Stimulated activated CD8-positive, alpha-beta memory T cell treated with anti-CD3 and anti-CD28 coated beads, Interleukin-2, amount 100 ng/mL, for 48 hours (primary cell): Measurements from ENCODE around the gene GSE1.

Experiments used
- DNase-seq, 2 donors: peaks; one replicate each; pipeline ENCODE4 v3.0.0-alpha.2; 2020; ENCODE audit warnings: low read depth in 2 of 2

The GSE1 gene

DNA sequence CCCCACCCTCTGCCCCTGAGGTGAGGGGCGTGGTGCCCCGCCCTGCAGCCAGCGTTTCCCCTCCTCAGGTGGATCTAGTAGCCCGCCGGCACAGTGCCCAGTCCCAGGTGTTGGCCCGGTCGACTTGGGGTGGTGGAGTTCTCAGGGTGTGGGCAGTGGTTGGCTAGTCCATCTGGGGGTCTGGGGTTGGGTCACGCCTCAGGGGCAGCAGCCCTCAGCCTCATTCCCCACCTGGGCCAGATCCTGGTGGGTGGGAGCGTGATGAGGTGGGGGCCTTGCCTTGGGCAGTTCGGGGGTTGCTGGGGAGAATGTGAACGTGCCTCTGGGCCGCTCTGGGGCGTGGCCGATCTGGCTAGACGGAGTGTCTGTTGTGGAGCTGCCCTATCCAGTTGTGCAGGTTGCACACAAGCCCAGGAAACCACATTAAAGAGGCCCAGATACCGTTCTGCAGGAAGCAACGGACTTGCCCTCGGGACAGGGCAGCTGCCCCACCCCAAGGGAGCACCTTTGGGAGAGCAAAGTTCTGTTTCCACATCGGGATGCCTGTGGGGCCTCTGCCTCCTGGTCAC is 32.0 kb downstream of the GSE1 start:
- no peak for DNase-seq

DNA sequence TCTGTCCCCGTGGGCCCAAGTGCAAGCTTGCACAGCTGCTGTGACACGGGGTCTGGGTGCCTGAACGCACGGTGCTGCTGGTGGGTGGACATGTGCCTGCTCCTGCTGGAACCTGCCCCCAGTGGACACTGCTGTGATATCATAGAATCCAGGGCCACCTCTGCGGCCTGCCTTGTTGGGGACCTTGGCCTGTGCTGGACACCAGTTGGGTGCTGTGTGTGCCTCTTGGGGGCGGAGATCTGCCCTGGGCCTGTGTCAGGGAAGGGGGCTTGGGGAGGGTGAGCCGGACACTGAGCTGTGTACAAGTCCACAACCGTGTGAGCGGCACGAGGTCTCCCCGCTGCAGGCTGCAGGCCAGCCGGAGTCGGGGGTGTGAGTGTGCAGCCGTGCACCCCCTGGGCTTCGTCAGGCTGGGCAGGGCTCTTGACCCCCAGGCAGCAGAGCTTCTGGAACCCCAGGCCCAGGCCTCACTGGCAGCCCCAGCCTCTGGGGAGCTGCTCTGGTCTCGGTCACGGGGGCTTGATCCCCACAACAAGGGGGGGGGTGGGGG is 33.3 kb downstream of the GSE1 start:
- DNase-seq, result no peak

GRCh38 chr16:85646976-85647375 is 33.9 kb downstream of the GSE1 start:
- DNase-seq, result no peak

GRCh38 chr16:85648070-85648714 is 35.1 kb downstream of the GSE1 start:
- no peak for DNase-seq

GRCh38 chr16:85648805-85649204 is 35.7 kb downstream of the GSE1 start:
- no peak for DNase-seq

DNA sequence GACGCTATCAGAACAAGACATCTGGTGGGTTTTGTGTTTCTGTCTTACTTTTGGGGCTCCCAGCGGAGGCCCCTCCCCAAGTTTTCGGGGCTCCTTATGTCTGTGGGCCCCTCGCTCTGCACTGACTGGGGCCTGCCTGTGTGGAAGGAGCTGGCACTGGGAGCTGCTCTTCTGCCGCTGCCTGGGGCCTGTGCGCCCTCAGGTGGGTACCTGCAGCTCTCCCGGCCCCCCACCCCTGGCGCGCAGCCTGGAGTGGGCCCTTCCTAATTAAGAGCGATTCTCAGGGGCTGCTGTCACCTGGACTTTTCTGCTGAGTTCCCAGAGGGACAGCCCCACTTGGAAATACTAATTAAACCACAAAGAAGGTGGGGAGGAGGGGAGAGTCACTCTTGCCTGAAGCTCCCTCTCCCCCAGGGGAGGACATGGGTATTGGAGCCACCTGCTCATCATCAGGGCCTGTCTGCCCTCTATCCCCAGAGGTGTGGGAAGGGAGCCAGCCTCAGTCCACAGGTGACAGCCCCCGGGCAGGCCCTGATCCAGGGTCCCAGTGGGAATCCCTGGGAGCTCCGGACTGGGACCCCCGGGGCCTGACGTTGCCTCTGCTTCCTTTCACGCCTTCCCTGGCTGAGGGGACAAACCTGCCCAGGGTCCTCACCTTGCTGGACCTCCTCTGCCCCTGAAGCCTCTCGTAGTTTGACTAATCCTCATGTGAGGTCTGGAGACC is 36.5 kb downstream of the GSE1 start:
- no peak for DNase-seq

GRCh38 chr16:85650135-85650843 is 37.2 kb downstream of the GSE1 start:
- no peak for DNase-seq

GRCh38 chr16:85650844-85651628 is 37.9 kb downstream of the GSE1 start:
- DNase-seq, result no peak

DNA sequence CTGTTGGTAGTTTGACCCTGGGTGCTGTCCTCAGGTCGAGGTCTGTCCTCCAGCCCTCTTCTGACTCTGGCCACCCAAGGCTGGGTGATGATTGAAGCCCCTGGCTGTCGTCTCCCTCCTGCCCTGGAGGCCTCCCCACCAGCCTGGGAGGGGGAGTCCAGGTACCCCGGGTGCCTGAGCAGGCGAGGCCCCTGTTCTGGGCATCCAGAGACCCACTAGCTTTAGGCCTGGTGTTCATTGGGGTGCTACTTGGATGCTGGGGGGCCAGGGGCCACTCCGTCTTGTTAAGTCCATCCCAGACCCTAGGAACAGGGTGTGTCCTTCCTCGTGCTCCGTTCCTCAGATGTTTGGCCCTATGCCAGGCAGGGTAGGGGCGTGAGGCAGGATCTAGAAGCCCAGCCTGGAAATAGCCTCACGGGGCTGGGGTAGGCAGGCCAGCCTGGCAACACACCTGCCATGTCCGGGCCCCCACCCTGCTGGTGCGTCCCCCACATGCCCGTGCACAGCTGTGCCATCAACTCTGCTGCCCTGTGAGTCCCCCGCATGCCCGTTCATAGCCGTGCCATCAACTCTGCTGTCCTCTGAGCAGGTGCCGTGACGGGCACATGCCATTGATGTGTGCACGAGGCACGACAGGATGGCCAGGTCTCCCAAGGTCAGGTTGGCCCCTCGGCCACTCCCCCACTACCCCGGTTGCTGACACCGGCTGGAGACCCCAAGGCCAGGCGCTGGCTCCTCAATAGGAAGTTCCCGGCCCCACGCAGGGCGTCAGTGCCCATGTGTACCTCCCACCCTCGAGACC is 38.7 kb downstream of the GSE1 start:
- no peak for DNase-seq

DNA sequence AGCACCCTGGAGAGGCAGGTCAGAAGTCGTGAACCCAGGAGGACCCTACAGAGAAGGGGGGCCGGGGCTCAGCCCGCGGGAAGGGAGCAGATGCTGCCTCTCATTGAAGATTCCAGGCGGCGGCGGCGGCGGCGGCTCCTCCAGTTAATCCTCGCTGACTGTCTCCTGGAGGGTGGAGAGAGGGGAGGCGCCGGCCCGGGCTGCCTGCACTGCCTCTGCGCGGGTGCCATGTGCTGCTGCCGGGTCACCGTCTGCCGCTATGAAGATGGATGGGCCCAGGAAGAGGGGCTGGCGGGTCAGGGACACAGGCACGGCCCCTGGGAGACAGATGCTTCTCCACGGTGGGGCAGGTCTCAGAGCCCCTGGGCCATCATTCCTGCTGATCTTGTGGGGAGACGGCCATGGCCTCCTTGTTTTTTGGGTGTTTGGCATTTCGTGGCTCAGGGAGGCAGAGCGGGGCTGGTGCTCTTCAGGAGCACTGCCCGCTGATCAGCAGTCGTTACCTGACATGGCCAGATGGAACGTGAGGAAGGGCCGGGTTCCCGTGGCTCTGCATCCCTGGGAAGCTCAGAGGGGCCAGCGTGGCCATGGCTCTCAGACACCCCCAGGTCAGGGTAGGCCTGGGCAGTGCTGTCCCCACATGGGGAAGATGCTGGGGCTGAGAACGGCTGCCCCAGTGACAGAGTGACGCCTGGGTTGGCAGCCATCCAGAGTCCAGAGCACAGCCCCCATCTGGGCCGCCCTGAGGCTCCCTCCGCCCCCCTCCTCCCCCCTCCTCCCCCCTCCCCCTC is 39.5 kb downstream of the GSE1 start:
- DNase-seq, result no peak

DNA sequence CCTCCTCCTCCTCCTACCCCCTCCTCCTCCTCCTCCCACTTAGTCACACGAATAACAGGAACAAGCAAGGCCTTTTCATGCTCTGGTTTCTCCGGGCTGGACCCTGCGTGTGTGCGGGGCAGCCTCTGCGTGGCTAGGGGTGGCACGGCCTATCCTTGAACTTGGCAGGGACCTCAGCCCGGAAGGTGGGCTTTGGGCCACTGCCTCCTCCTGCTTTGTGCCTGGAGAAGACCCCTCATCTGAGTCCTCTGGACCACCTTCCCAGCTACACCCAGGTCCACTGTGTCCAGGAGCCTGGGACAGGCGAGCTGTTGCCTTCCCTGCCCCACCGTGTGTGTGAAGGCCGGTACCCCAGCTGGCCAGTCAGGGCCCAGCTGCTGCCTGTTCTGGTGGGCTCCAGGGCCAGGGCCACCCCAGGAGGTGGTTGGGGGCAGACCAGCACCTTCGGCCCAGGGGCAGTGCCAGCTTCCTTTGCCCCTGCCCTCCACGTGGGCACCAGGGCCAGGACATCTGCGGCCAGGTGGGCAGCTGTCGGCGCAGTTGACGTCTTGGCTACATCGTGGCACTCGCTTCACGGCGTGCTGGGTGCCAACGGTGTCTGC is 40.3 kb downstream of the GSE1 start:
- DNase-seq, result no peak

- DNase-seq, result no peak
These were observed 41.4 kb downstream of the GSE1 start for GRCh38 chr16:85654251-85655095.

DNA sequence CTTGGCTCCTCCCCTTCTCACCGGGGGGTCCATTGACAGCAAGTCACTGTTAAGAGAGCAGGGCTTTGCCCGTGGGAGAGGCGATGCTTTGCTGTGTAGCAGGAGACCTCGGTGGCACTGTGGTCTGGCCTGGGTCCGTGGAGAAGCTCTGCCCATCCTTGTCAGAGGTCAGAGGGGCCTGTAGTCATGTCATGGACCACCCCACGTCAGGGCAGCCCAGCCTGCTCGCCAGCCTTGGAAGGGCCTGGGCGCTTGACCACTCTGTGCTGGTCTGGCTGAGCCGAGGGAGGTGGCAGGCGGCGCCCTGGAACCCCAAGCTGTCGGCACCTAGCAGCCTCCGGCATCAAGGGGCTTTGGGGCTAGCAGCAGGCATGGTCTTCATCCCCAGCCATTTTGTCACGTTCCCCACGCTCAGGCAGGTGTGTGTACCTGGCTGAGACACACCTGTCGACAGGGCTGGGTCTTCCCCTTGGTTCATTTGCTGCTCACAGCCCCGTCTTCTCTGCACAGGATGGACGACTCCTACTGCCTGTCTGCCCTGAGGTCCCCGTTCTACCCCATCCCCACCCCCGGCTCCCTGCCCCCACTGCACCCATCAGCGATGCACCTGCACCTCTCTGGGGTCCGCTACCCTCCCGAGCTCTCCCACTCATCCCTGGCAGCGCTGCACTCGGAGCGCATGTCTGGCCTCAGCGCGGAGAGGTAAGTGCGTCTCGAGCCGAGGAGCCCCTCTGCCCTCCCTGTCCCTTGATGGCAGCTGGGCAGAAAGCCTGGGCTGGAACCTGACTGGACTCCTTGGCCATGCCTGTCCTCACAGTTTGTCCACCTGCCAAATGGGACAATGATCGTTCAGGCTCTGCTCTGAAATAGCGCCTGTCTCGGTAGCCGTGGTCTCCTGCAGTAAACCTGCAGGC is 42.4 kb downstream of the GSE1 start:
- no peak for DNase-seq

- no peak for DNase-seq
These were observed 43.5 kb downstream of the GSE1 start for GRCh38 chr16:85656351-85657266.

GRCh38 chr16:85657267-85657650 is 44.1 kb downstream of the GSE1 start:
- DNase-seq, result no peak

GRCh38 chr16:85657996-85658395 is 44.9 kb downstream of the GSE1 start:
- DNase-seq, result no peak
